Hematopoietic multipotent progenitor cell treated with erythropoietin and hydrocortisone succinate and interleukin-3 and kit ligand, for 17 days (in vitro differentiated cells): Measurements from ENCODE around the gene CIB2.
"Not testable (repeated sequence)": the region's sequence is repeated elsewhere in the genome, so short reads cannot be mapped to it uniquely, and the experiment has no call there.

Source experiments
- DNase-seq: peaks from one replicate; pipeline ENCODE4 v3.0.0-alpha.2; 2015; ENCODE audit warnings: low spot score

CIB2 gene

GRCh38 chr15:78131295-78132061 is at the start of gene CIB2:
TSS of gene CIB2 (minus strand) at chr15:78131445. CDS start at chr15:78131215, 230 bp downstream.
- DNase-seq, result peak; percentile 65

DNA sequence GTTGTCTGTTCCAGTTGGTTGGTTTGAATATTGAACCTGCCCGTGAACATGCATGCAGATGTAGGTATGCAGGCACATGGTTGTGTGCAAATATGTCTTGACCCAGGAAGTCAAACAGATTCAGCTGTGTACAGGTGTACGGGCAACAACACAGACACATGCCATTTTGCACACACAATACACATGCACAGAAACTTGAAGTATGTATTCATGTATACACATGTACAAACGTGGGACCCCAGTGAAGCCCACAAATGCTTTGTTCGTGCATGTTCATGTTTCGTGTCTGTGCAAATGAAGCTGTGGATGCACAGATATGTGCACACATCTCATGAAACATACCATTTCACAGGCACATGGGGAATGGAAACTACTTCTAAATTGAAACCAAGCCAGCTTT is 48.7 kb upstream of the CIB2 start:
- no peak for DNase-seq

DNA sequence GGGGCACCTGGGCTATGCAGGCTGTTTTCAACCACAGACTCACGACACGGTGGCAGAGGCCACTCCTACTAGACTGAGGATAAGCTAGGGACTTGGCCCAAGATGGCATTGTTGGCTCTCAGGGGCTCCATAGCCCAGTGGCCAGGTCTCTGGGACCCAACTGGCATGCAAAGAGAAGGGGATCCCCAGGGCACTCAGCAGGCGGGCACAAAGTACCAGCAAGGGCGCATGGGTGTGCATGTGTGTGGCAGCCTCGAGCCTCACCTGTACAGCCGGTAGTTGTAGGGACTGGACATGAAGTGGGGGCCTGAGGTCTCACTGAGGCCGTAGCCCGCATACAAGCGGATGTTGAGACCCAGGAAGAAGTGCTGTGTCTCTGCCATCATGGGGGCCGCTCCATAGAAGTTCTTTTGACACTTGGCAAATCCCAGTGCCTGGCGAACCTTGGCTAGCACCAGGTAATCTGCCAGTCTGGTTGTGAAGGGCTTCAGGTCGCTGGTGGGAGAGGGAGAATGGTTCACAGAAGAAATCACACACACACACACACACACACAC is 48.1 kb upstream of the CIB2 start:
- no peak for DNase-seq

GRCh38 chr15:78178064-78178463 is 46.8 kb upstream of the CIB2 start:
- DNase-seq, result no peak

DNA sequence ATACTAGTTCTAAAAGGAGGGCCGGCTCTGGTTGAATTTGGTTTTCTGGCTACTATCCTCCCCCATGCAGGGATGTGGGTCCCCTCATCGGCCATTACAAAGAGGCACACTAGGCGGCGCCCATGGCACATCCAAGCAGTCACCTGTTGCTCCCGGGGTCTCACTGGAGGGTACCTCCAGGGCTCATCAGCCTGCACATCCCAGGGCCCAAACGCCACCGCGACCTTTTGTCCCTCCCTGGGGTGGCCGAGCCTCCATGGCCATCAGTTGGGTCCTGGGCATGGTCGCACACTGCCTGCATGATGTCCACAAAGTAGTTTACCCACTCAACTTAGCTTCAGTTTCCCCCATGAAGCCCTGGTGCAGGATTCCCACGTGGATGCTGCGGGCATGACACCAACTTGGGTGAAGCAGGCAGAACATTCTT is 46.2 kb upstream of the CIB2 start:
- DNase-seq, result peak; percentile 21

DNA sequence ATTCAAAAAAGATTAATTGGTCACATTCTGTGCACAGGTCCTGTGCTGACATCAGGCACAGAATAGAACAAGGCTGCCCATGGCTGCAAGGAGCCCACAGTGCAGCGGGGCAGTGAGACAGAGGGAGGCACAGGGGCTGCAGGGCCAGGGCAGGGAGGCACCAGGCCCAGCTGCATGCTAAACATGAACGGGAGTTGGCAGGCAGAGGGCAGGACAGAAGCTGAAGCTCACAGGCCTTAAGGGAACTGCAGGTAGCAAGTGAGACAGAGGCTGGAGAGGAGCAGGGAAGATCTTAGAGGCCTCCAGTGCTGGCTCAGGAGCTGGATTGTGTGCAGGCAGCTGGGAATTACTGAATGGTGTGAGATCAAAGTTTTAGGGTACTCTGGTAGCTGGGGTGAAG is 44.1 kb upstream of the CIB2 start:
- no peak for DNase-seq

- DNase-seq, result no peak
Observed at GRCh38 chr15:78174401-78174800, 43.2 kb upstream of the CIB2 start.

DNA sequence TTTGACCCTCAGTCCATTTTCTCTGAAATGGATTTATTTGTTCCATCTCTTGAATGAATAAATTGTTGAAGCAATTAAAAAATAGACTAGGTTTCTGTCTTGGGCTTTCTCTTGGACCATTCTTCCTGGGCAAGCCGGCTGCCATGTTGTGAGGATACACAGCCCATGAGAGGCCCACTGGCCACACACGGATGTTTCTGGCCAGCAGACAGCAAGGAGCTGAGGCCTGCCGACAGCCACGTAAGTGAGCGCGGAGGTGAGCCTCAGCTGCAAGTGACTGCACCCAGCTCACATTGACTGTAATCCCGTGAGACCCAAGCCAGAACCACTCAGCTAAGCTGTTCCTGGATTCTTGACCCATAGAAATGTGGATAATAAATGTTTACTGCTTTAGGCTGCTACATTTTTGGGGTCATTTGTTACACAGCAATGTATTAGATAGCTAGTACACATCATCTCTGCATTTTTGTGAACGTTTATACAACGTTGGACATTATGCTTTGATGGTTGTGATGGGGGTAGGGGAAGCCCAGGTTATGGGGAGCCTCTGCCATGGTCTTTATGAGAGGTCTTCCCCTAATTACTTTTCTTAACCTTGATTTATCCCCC is 40.7 kb upstream of the CIB2 start:
- no peak for DNase-seq

- no peak for DNase-seq
Observed at GRCh38 chr15:78170848-78171773, 39.9 kb upstream of the CIB2 start.

GRCh38 chr15:78168608-78169007 is 37.4 kb upstream of the CIB2 start:
- DNase-seq, result no peak

GRCh38 chr15:78167227-78167888 is 36.1 kb upstream of the CIB2 start:
- DNase-seq, result no peak

- DNase-seq, result no peak
Observed at GRCh38 chr15:78164010-78164409, 32.8 kb upstream of the CIB2 start.

DNA sequence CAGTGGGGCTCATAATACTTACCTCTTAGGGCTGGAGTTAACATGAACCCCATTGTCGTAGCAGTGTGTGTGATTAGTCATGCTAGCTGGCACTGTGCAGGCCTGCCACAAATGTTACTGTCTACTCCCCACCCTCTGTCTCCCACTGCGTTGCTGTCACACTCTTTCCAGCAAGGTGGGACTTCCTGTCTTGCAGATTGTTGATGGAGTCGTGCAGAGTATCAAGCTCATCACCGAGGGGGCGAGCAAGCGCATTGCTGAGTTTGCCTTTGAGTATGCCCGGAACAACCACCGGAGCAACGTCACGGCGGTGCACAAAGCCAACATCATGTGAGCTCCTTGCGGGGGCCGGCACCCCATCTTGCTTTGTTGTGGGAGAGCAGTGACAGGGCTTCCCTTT is 30.8 kb upstream of the CIB2 start:
- no peak for DNase-seq

DNA sequence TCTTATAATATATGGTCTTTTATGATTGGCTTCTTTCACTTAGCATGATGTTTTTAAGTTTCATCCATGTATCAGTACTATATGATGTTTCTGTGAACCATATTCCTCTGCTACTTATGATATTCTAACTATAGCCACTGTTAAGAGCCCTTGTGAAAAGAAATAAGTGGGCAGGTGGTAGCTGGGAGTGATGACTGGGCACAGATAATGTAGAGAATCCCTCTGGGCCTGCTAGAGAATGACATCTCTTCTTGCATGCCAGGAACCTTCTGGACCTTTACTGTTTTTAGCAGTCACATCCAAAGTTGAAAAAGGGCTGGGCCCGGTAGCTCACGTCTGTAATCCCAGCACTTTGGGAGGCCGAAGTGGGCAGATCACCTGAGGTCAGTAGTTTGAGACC is 28.1 kb upstream of the CIB2 start:
- no peak for DNase-seq

DNA sequence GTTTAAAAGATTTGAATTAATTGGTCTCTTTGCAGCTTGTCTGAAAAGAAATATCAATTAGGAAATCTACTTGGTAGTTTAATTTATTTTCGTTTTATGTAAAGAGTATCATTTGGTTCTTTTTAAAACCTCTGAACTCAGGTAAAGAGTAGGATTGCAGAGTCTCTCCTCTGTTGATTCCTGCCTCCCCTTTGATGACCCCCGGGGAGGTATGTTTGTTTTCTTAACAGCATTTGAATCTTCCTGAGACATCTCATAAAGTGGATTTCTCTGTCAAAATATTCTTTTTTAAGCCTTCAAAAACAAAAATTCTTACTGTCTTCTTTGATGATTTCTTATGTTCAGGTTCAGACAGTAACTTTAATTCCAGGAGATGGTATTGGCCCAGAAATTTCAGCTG is 26.0 kb upstream of the CIB2 start:
- no peak for DNase-seq

- DNase-seq, result no peak
Observed at GRCh38 chr15:78156653-78157052, 25.4 kb upstream of the CIB2 start.

GRCh38 chr15:78155355-78155939 is 24.2 kb upstream of the CIB2 start:
- DNase-seq, result no peak

- no peak for DNase-seq
Observed at GRCh38 chr15:78154955-78155354, 23.7 kb upstream of the CIB2 start.

DNA sequence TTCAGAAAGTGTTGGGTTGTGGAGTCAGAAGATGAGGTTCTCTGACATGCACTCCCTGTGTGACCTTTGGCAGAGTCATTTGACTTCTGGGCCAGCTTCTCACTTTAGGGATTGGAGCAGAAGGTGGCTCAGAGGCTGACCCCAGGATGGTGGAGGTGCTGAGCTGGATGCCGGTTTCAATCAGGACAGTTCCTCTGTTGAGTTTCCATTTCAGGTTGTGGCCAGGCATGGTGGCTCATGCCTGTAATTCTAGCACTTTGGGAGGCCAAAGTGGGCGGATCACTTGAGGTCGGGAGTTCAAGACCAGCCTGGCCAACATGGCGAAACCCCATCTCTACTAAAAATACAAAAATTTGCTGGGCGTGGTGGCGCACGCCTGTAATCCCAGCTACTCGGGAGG is 19.8 kb upstream of the CIB2 start:
- not testable (repeated sequence) for DNase-seq

- peak; percentile 35 for DNase-seq
Observed at GRCh38 chr15:78149805-78150751, 18.8 kb upstream of the CIB2 start.
